HG02938 (cell line): Measurements from ENCODE around the gene LRRC32.

Source experiments
- ATAC-seq: cut with Tn5 transposase; IDR thresholded peaks from one replicate; pipeline ENCODE4 v1.9.1; 2021; ENCODE audit warnings: mild to moderate bottlenecking, moderate library complexity; ENCODE audit not compliant: unreplicated experiment

LRRC32 gene

DNA sequence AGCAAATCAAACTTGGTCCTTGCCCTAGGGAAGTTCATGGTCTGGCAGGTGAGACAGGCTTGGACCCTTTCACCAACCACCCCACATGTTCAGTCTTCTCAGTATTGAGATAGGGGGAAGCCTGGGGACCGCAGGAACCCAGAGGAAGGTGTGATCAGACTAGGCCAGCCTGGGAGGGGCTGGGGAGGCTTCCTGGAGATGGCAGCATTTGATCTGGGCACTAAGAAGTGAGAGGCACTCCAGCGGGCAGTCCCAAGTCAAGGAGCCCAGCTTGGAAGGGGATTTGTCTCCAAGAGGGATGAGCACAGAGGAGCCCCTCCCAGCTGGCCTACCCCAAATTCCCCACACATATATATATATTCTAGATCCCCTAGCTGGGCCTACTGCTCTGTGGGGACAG is 5.4 kb downstream of the LRRC32 start:
- ATAC-seq, result no peak

DNA sequence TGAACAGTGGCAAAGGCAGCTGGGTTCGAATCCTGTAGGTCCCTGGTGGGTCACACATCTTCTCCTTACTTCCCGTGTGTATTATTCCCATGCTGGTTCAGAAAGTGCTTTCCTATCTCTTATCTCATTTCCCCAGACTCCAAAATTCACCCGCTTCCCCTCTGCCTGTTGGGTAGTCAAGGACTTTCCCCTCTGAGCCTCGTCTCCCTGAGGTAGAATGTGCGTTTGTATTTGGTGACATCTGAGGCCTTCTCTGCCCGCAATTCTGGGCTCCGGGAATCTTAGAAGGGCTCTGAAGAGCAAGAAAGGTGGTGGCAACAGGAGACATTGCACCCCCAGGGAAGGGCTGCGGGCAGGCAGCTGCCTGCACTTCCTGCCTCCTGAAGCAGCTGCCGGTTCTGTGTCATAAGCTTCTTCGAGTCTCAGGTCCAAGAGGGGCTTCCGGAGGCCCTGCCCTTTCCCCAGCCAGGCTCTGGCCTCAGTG is 5.9 kb downstream of the LRRC32 start:
- ATAC-seq, result no peak

DNA sequence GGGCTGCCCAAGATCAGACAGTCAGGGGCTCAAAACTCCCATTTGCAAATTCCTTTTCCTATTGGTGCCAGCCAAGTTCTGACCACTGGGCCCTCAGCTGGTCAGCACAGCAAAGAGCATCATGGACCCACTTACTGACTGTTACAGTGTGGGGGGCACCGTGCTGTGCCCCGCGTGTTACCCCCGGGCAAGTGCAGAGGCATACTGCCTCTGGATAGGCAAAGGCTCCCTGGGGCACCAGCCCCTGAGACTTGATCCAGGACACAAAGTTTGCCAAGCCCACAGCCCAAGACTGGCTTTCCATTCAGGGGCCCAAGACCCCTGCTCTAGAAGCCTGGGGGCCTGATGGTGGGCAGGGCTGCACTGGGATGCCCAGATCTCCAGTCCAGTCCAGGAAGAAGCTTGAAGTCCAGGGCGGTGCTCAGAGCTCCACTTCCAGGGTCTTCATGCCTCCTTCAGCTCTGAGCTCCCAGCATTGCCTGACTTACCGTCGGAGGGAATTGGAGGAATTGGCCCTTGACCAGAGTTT is 6.6 kb downstream of the LRRC32 start:
- ATAC-seq, result no peak

- no peak for ATAC-seq
Observed at GRCh38 chr11:76663486-76663810, 7.1 kb downstream of the LRRC32 start.

- no peak for ATAC-seq
Observed at GRCh38 chr11:76662656-76663485, 7.7 kb downstream of the LRRC32 start.

- no peak for ATAC-seq
Observed at GRCh38 chr11:76661834-76662434, 8.6 kb downstream of the LRRC32 start.

DNA sequence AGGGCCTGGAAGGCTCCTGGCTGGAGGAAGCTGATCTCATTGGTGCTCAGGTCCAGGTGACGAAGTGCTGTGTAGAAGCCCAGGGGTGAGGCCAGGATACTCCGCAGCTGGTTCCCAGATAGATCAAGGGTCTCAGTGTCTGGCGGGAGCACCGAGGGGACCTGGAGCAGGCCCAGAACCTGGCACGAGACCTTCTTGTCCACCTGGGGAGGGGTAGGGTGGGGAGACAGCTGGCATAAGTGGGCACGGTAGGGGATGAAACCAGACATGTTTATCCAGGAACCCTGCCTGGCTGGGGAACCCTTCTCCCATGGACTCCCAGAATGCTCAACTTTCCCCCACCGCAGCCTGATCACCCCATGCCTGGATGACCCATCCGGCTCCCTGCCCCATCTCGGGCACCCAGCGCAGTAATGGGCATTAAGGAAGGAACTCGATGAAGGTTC is 9.2 kb downstream of the LRRC32 start:
- ATAC-seq, result no peak

GRCh38 chr11:76660533-76661305 is 9.8 kb downstream of the LRRC32 start:
- no peak for ATAC-seq

- no peak for ATAC-seq
Observed at GRCh38 chr11:76659672-76660532, 10.6 kb downstream of the LRRC32 start.

GRCh38 chr11:76658651-76659650 is 11.6 kb downstream of the LRRC32 start:
- ATAC-seq, result no peak

- no peak for ATAC-seq
Observed at GRCh38 chr11:76658231-76658630, 12.3 kb downstream of the LRRC32 start.

GRCh38 chr11:76657187-76658170 is 13.1 kb downstream of the LRRC32 start:
- no peak for ATAC-seq

DNA sequence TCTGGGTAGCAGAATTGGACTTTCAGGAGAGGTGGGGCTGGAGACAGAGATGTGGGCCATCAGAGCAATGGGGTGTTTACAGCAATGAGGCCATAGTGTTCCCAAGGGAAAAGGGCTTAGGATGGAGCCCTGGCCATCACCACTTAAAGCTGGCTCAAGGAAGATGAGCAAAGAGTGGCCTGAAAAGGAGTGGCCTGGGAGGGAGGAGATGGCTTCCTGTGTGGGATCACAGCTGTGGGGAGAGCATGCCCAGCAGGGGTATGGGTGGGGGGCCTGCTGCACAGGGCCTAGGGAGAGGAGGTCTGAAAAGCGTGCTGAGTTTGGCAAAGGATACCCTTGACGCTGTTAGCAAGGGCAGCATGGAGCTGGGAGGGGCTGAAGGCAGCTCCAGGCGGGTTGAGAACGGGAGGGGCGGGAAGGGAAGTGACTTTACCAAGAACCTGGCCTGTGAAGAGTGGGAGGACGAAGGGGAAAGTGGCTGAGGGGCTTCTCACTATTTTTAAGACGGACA is 13.9 kb downstream of the LRRC32 start:
- ATAC-seq, result no peak

DNA sequence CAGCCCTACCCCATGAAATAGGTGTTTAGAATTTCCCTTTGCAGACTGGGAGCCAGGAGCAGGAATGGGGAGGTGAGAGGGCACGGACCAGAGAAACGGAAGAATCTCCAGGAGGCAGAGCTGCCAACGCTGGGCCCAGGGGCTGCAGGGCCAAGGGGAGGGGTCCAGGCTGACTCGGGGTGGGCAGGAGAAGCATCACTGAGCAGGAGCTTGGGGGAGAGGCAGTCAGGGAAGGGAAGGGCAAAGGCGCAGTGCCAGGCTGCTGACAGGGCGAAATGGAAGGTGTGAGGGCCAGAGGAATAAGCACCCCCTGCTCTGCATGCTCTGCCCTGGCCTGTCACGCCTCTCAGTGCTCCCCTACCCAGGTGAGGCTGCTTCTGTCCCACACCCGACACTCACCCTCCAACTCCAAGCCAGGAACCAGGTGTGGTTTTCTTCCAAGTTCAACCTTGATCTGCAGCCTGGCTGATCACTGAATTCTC is 14.5 kb downstream of the LRRC32 start:
- no peak for ATAC-seq

DNA sequence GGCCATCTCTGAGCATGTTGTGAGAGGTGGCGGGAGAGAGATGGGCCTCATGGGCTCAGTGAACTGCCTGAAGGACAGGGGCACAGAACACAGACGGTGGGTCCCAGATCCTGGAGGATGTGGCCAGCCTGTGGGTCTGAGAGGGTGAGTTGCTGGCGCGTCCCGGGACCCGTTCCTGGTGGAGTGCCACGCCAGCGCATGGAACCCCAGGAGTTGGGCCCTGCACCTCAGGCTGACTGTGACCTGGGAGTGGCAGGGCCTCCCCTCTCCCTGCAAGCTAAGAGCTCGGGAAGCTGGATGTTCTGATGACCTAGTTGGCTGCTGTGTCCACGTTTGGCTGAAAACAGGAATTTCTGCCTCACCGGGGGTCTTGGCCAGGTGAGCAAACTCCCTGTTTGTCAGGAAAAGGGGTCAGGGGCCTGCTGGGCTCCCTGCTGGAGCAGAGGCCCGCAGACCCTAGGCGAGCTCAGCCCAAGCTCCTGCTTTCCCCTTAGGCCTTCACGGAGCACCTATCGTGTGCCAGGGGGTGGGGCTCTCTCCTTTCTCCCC is 15.0 kb downstream of the LRRC32 start:
- no peak for ATAC-seq

DNA sequence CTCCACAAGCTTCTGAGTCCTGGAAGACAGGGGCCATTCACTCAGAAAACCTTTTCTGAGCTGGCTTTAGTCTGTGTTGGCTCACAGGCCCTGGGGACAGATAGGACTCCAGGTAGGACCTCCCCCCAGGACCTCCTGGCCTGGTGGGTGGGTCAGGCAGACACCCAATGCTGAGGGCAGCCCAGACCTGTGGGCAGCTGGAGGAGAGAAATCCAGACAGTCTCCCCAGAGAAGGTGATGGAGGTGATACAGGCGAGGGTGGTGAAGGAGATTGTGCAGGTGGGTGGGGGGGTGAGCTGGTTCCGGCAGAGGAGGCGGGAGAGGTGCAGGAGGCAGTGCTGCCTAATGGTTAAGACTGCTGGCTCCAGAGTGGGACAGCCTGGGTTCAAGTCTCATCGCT is 15.6 kb downstream of the LRRC32 start:
- no peak for ATAC-seq

DNA sequence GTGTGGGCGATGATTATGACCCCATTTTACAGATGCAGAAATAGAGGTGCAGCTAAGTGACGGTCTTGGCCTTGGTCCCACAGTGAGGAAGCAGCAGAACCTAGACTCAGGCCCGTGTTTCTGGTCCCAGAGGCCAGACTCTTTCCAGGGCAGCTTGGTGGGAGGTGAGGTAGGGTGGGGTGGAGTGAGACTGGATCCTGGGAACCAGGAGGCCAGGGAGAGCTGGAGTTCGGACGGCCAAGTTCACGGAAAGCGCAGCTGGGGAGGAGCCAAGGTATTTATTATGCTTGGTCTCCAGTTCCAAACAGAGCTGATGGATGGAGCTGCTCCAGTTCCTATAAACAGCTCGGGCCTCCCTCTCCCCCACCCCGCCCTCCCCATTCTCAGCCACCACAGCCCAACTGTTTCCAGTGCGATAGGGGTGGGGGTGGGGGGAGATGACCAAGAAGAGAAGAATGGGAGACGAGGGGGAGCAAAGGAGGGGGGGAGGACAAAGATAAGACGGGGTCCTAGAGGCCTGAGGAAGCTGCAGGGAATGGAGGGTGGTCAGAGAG is 16.2 kb downstream of the LRRC32 start:
- no peak for ATAC-seq
